ENCODE data around the gene MINDY4B.

DNA sequence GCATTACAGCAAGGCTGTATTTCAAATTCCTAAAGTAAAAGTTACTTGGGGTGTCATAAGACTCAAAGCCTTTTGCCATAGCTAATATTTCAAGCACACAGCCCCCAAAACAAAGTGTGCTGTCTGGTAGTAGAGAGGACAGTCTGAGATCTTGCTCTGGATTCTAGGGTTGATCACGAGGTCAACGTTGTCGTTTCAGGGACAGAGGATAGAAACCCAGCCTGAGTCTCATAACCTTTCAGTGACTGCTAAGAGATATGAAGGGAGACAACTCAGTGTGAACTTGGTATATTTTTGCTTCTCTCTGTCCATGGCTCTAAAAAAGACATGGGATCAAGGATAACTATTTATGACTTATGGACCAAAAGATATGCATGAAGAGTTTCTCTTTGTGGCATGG, 25.6 kb upstream of the MINDY4B start:
- TF ChIP-seq ARNT2 (CRISPR knock-in tag; IDR thresholded peaks at IDR 0.05; ENCODE audit: low read depth) (no peak), ZBTB7A (CRISPR knock-in tag; IDR thresholded peaks at IDR 0.05) (no peak), ZNF367 (CRISPR knock-in tag; IDR thresholded peaks at IDR 0.05; ENCODE audit: borderline replicate concordance) (no peak), FIP1L1 (IDR thresholded peaks at IDR 0.05; ENCODE audit: borderline replicate concordance, insufficient read depth, low read depth, low read length) (no peak)
- TF ChIP-seq, protein P1, sequence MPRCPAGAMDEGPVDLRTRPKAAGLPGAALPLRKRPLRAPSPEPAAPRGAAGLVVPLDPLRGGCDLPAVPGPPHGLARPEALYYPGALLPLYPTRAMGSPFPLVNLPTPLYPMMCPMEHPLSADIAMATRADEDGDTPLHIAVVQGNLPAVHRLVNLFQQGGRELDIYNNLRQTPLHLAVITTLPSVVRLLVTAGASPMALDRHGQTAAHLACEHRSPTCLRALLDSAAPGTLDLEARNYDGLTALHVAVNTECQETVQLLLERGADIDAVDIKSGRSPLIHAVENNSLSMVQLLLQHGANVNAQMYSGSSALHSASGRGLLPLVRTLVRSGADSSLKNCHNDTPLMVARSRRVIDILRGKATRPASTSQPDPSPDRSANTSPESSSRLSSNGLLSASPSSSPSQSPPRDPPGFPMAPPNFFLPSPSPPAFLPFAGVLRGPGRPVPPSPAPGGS (CRISPR knock-in tag; IDR thresholded peaks at IDR 0.05): no peak
- TF ChIP-seq, protein P2, sequence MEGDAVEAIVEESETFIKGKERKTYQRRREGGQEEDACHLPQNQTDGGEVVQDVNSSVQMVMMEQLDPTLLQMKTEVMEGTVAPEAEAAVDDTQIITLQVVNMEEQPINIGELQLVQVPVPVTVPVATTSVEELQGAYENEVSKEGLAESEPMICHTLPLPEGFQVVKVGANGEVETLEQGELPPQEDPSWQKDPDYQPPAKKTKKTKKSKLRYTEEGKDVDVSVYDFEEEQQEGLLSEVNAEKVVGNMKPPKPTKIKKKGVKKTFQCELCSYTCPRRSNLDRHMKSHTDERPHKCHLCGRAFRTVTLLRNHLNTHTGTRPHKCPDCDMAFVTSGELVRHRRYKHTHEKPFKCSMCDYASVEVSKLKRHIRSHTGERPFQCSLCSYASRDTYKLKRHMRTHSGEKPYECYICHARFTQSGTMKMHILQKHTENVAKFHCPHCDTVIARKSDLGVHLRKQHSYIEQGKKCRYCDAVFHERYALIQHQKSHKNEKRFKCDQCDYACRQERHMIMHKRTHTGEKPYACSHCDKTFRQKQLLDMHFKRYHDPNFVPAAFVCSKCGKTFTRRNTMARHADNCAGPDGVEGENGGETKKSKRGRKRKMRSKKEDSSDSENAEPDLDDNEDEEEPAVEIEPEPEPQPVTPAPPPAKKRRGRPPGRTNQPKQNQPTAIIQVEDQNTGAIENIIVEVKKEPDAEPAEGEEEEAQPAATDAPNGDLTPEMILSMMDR (CRISPR knock-in tag; IDR thresholded peaks at IDR 0.05): no peak
